GM23338 (cell line): ENCODE data around the gene LCE1E. TPM values are rescaled to one million over a fixed set of nuclear protein-coding genes. Genes with fewer than 3 reads are reported as not detected.

Experiments used
- ATAC-seq: fragments of 200-7000 bp; cut with Tn5 transposase; 3 replicates; pipeline ENCODE4 v1.9.1; 2020
- DNase-seq: peaks from one replicate; pipeline ENCODE4 v3.0.0-alpha.2; 2015; ENCODE audit warnings: low spot score
- H2AFZ ChIP-seq: fragments of 200-600 bp; sonication (generic); 2 replicates; pipeline ENCODE4 v1.8.0; 2016; ENCODE audit warnings: antibody characterized with exemption, mild to moderate bottlenecking, moderate library complexity
- H3F3A ChIP-seq: fragments of 200-600 bp; sonication (generic); replicated peaks from 2 replicates; pipeline ENCODE4 v1.8.0; 2017; ENCODE audit warnings: antibody characterized with exemption, mixed run types, low read depth
- H3K27ac ChIP-seq: fragments of 200-600 bp; sonication (generic); 2 replicates; pipeline ENCODE4 v1.6.1; 2016; ENCODE audit warnings: low read depth
- H3K27me3 ChIP-seq: fragments of 200-600 bp; sonication (generic); 2 replicates; pipeline ENCODE4 v1.8.0; 2016; ENCODE audit warnings: mild to moderate bottlenecking, mixed run types, moderate library complexity; ENCODE audit not compliant: insufficient read depth
- H3K36me3 ChIP-seq: fragments of 200-600 bp; sonication (generic); 2 replicates; pipeline ENCODE4 v1.8.0; 2016; ENCODE audit warnings: mild to moderate bottlenecking; ENCODE audit not compliant: insufficient read depth
- H3K4me1 ChIP-seq: fragments of 200-600 bp; sonication (generic); 2 replicates; pipeline ENCODE4 v1.8.0; 2016; ENCODE audit warnings: mild to moderate bottlenecking, moderate library complexity; ENCODE audit not compliant: insufficient read depth
- H3K4me2 ChIP-seq: fragments of 200-600 bp; sonication (generic); 2 replicates; pipeline ENCODE4 v1.7.1; 2017; ENCODE audit warnings: mixed run types
- H3K4me3 ChIP-seq: fragments of 200-600 bp; sonication (generic); 2 replicates; pipeline ENCODE4 v1.6.1; 2016; ENCODE audit warnings: mixed run types
- H3K79me2 ChIP-seq: fragments of 200-600 bp; sonication (generic); replicated peaks from 2 replicates; pipeline ENCODE4 v1.8.0; 2017; ENCODE audit warnings: mild to moderate bottlenecking; ENCODE audit not compliant: insufficient read depth
- H3K9me2 ChIP-seq: fragments of 200-600 bp; sonication (generic); 2 replicates; pipeline ENCODE4 v1.8.0; 2017; ENCODE audit not compliant: insufficient read depth
- H4K20me1 ChIP-seq: fragments of 200-600 bp; sonication (generic); replicated peaks from 2 replicates; pipeline ENCODE4 v1.8.0; 2017; ENCODE audit warnings: mild to moderate bottlenecking; ENCODE audit not compliant: insufficient read depth
- H3K27ac Mint-ChIP-seq: 2 replicates; pipeline ENCODE4 v1.8.0; 2020; ENCODE audit warnings: inconsistent platforms, mild to moderate bottlenecking, moderate library complexity, mixed read lengths
- H3K27me3 Mint-ChIP-seq: 3 replicates; pipeline ENCODE4 v1.8.0; 2022; ENCODE audit warnings: low read depth, mild to moderate bottlenecking, moderate library complexity, mixed read lengths, inconsistent platforms; ENCODE audit not compliant: insufficient read depth, poor library complexity
- H3K36me3 Mint-ChIP-seq: 3 replicates; pipeline ENCODE4 v1.8.0; 2021; ENCODE audit warnings: low read depth, mild to moderate bottlenecking, inconsistent platforms, moderate library complexity, mixed read lengths
- H3K4me1 Mint-ChIP-seq: 3 replicates; pipeline ENCODE4 v1.8.0; 2020; ENCODE audit warnings: mild to moderate bottlenecking, inconsistent platforms, mixed read lengths
- H3K4me3 Mint-ChIP-seq: 3 replicates; pipeline ENCODE4 v1.8.0; 2021; ENCODE audit warnings: moderate library complexity, mild to moderate bottlenecking, inconsistent platforms, mixed read lengths
- H3K9me3 Mint-ChIP-seq: 3 replicates; pipeline ENCODE4 v1.8.0; 2020; ENCODE audit warnings: moderate library complexity, mild to moderate bottlenecking, inconsistent platforms, mixed read lengths
- JUNB ChIP-seq: IDR thresholded peaks from one replicate; pipeline ENCODE4 v1.6.1; 2016; ENCODE audit warnings: antibody characterized with exemption; ENCODE audit not compliant: unreplicated experiment
- NANOG ChIP-seq: IDR thresholded peaks from 2 replicates; pipeline ENCODE4 v1.6.1; 2016; ENCODE audit warnings: antibody characterized with exemption, borderline replicate concordance
- POLR2AphosphoS5 ChIP-seq: IDR thresholded peaks from 2 replicates; pipeline ENCODE4 v1.6.1; 2016; ENCODE audit warnings: antibody characterized with exemption, low read depth
- STAT1 ChIP-seq: IDR thresholded peaks from one replicate; pipeline ENCODE4 v1.6.1; 2016; ENCODE audit warnings: antibody characterized with exemption; ENCODE audit not compliant: unreplicated experiment
- ZNF114 ChIP-seq: fragments of 250-450 bp; sonication (Bioruptor Pico); IDR thresholded peaks from 2 replicates; pipeline ENCODE4 v1.5.0; 2020; ENCODE audit warnings: mild to moderate bottlenecking, moderate library complexity
- ZNF331 ChIP-seq: fragments of 250-450 bp; sonication (Bioruptor Pico); IDR thresholded peaks from 2 replicates; pipeline ENCODE4 v1.5.0; 2020; ENCODE audit warnings: low read depth, mild to moderate bottlenecking, moderate library complexity
- polyA plus RNA-seq: library from polyadenylated mRNA; unstranded; fragments of >200 nt; fragmentation: Nextera tagmentation; extraction: Ambion mirVana; gene quantifications from 2 replicates; pipeline ENCODE4 v1.2.1, GENCODE V29; 2016
- total RNA-seq: library from RNA; depleted of rRNA; stranded (reverse); fragments of >200 nt; shearing (Covaris generic); gene quantifications from 2 replicates; pipeline ENCODE4 v1.2.3, GENCODE V29; 2014
- TF ChIP-seq, protein P1 (sequence below), 2 experiments: fragments of 200-600 bp in 1 of 2; sonication (generic) in 1 of 2; conservative IDR thresholded peaks; 2 replicates each; pipeline versions ENCODE4 v1.5.1 to v1.6.1; 2016 to 2017; ENCODE audit warnings: antibody characterized with exemption in 2 of 2, low read depth in 2 of 2, mild to moderate bottlenecking in 2 of 2, moderate library complexity in 1 of 2
- TF ChIP-seq, protein P2 (sequence below): IDR thresholded peaks from one replicate; pipeline ENCODE4 v1.6.1; 2018; ENCODE audit warnings: antibody characterized with exemption; ENCODE audit not compliant: unreplicated experiment
- TF ChIP-seq, protein P3 (sequence below): fragments of 250-450 bp; sonication (Bioruptor Pico); IDR thresholded peaks from 2 replicates; pipeline ENCODE4 v1.5.0; 2020; ENCODE audit warnings: mild to moderate bottlenecking, moderate library complexity
- TF ChIP-seq, protein P4 (sequence below): IDR thresholded peaks from 2 replicates; pipeline ENCODE4 v1.6.1; 2016; ENCODE audit warnings: antibody characterized with exemption

LCE1E gene
- total and polyA plus RNA-seq, 2 experiments from 2014 or later = not detected

DNA sequence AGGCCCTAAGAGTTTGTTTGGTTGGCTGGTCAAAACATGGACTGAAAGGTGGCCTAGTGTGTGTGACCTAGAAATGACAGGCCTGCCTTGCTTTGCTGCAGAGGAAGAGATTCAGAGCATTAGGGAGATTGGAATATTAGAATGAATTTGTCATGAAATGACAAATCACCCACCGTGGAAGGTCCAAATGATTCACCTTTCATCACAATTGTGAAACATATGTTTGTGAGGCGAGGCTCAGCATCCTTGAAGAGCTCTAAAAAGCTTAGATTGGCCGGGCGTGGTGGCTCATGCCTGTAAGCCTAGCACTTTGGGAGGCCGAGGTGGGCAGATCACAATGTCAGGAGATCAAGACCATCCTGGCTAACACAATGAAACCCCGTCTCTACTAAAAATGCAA, 31.3 kb downstream of the LCE1E start:
- Histone ChIP-seq H3K27me3 (no peaks in the 10 kb centered on the region), H2AFZ (no peak overlapping the region), H3K27ac (no peak overlapping the region), H4K20me1 (no peaks in the 10 kb centered on the region), H3K4me2 (no peak overlapping the region), H3K79me2 (no peaks in the 10 kb centered on the region), H3K9me2 (0 out of 2 replicates have a peak, but pooled peaks cover 6% of the 10 kb centered on the region), H3K4me3 (no peak overlapping the region), H3K36me3 (no peaks in the 10 kb centered on the region), H3F3A (no peaks in the 10 kb centered on the region), H3K4me1 (no peaks in the 10 kb centered on the region)
- TF ChIP-seq, protein P1, sequence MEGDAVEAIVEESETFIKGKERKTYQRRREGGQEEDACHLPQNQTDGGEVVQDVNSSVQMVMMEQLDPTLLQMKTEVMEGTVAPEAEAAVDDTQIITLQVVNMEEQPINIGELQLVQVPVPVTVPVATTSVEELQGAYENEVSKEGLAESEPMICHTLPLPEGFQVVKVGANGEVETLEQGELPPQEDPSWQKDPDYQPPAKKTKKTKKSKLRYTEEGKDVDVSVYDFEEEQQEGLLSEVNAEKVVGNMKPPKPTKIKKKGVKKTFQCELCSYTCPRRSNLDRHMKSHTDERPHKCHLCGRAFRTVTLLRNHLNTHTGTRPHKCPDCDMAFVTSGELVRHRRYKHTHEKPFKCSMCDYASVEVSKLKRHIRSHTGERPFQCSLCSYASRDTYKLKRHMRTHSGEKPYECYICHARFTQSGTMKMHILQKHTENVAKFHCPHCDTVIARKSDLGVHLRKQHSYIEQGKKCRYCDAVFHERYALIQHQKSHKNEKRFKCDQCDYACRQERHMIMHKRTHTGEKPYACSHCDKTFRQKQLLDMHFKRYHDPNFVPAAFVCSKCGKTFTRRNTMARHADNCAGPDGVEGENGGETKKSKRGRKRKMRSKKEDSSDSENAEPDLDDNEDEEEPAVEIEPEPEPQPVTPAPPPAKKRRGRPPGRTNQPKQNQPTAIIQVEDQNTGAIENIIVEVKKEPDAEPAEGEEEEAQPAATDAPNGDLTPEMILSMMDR (conservative IDR thresholded peaks at IDR 0.05; ENCODE audit: low read depth in 2 of 2) = no peak
- H3K27ac Mint-ChIP-seq = no peak overlapping the region
- no peak for DNase-seq
- no peak overlapping the region for H3K4me3 Mint-ChIP-seq
- no peaks in the 10 kb centered on the region for H3K36me3 Mint-ChIP-seq
- H3K27me3 Mint-ChIP-seq = no peaks in the 10 kb centered on the region
- no peak for ATAC-seq
- no peaks in the 10 kb centered on the region for H3K9me3 Mint-ChIP-seq
- H3K4me1 Mint-ChIP-seq = peaks cover 2% of the 10 kb centered on the region; the same call in 1 of the 3 replicates

DNA sequence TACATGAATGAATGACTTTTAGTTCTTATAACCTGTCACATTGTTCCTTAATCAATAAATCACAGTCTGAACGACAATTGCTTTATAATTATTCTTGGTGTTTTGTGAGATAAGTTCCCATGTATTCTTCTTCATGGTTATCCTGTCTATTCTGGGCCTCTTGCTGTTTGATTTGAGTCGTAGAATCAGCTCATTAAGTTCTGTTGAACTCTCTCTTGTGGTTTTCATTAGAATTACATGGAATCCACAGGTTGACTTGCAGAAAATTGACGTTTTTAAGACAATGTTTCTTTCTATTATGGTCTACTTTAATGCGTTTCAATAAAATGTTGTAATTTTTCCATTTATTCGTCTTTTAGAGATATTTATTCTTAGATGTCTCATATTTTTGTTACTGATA, 37.2 kb downstream of the LCE1E start:
- H3F3A ChIP-seq = no peaks in the 10 kb centered on the region
- DNase-seq (no peak), ATAC-seq (no peak)
- no peaks in the 10 kb centered on the region for H3K27me3 ChIP-seq
- no peaks in the 10 kb centered on the region for H3K36me3 Mint-ChIP-seq
- H3K4me1 ChIP-seq = no peaks in the 10 kb centered on the region
- H3K4me3 ChIP-seq = no peak overlapping the region
- no peak overlapping the region for H3K4me3 Mint-ChIP-seq
- H3K9me3 Mint-ChIP-seq = no peaks in the 10 kb centered on the region
- peaks cover 3% of the 10 kb centered on the region for H3K27me3 Mint-ChIP-seq
- no peaks in the 10 kb centered on the region for H3K4me1 Mint-ChIP-seq
- H3K27ac Mint-ChIP-seq = no peak overlapping the region
- H3K4me2 ChIP-seq = no peak overlapping the region
- no peaks in the 10 kb centered on the region for H3K9me2 ChIP-seq
- H3K36me3 ChIP-seq = no peaks in the 10 kb centered on the region
- H2AFZ ChIP-seq = no peak overlapping the region
- H3K79me2 ChIP-seq = no peaks in the 10 kb centered on the region
- no peaks in the 10 kb centered on the region for H4K20me1 ChIP-seq
- no peak overlapping the region for H3K27ac ChIP-seq
- TF ChIP-seq NANOG (no peak), STAT1 (no peak), POLR2AphosphoS5 (no peak), ZNF114 (no peak), JUNB (no peak), ZNF331 (CRISPR knock-in tag) (no peak)
- TF ChIP-seq, protein P2, sequence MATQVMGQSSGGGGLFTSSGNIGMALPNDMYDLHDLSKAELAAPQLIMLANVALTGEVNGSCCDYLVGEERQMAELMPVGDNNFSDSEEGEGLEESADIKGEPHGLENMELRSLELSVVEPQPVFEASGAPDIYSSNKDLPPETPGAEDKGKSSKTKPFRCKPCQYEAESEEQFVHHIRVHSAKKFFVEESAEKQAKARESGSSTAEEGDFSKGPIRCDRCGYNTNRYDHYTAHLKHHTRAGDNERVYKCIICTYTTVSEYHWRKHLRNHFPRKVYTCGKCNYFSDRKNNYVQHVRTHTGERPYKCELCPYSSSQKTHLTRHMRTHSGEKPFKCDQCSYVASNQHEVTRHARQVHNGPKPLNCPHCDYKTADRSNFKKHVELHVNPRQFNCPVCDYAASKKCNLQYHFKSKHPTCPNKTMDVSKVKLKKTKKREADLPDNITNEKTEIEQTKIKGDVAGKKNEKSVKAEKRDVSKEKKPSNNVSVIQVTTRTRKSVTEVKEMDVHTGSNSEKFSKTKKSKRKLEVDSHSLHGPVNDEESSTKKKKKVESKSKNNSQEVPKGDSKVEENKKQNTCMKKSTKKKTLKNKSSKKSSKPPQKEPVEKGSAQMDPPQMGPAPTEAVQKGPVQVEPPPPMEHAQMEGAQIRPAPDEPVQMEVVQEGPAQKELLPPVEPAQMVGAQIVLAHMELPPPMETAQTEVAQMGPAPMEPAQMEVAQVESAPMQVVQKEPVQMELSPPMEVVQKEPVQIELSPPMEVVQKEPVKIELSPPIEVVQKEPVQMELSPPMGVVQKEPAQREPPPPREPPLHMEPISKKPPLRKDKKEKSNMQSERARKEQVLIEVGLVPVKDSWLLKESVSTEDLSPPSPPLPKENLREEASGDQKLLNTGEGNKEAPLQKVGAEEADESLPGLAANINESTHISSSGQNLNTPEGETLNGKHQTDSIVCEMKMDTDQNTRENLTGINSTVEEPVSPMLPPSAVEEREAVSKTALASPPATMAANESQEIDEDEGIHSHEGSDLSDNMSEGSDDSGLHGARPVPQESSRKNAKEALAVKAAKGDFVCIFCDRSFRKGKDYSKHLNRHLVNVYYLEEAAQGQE = no peak
- TF ChIP-seq, protein P3, sequence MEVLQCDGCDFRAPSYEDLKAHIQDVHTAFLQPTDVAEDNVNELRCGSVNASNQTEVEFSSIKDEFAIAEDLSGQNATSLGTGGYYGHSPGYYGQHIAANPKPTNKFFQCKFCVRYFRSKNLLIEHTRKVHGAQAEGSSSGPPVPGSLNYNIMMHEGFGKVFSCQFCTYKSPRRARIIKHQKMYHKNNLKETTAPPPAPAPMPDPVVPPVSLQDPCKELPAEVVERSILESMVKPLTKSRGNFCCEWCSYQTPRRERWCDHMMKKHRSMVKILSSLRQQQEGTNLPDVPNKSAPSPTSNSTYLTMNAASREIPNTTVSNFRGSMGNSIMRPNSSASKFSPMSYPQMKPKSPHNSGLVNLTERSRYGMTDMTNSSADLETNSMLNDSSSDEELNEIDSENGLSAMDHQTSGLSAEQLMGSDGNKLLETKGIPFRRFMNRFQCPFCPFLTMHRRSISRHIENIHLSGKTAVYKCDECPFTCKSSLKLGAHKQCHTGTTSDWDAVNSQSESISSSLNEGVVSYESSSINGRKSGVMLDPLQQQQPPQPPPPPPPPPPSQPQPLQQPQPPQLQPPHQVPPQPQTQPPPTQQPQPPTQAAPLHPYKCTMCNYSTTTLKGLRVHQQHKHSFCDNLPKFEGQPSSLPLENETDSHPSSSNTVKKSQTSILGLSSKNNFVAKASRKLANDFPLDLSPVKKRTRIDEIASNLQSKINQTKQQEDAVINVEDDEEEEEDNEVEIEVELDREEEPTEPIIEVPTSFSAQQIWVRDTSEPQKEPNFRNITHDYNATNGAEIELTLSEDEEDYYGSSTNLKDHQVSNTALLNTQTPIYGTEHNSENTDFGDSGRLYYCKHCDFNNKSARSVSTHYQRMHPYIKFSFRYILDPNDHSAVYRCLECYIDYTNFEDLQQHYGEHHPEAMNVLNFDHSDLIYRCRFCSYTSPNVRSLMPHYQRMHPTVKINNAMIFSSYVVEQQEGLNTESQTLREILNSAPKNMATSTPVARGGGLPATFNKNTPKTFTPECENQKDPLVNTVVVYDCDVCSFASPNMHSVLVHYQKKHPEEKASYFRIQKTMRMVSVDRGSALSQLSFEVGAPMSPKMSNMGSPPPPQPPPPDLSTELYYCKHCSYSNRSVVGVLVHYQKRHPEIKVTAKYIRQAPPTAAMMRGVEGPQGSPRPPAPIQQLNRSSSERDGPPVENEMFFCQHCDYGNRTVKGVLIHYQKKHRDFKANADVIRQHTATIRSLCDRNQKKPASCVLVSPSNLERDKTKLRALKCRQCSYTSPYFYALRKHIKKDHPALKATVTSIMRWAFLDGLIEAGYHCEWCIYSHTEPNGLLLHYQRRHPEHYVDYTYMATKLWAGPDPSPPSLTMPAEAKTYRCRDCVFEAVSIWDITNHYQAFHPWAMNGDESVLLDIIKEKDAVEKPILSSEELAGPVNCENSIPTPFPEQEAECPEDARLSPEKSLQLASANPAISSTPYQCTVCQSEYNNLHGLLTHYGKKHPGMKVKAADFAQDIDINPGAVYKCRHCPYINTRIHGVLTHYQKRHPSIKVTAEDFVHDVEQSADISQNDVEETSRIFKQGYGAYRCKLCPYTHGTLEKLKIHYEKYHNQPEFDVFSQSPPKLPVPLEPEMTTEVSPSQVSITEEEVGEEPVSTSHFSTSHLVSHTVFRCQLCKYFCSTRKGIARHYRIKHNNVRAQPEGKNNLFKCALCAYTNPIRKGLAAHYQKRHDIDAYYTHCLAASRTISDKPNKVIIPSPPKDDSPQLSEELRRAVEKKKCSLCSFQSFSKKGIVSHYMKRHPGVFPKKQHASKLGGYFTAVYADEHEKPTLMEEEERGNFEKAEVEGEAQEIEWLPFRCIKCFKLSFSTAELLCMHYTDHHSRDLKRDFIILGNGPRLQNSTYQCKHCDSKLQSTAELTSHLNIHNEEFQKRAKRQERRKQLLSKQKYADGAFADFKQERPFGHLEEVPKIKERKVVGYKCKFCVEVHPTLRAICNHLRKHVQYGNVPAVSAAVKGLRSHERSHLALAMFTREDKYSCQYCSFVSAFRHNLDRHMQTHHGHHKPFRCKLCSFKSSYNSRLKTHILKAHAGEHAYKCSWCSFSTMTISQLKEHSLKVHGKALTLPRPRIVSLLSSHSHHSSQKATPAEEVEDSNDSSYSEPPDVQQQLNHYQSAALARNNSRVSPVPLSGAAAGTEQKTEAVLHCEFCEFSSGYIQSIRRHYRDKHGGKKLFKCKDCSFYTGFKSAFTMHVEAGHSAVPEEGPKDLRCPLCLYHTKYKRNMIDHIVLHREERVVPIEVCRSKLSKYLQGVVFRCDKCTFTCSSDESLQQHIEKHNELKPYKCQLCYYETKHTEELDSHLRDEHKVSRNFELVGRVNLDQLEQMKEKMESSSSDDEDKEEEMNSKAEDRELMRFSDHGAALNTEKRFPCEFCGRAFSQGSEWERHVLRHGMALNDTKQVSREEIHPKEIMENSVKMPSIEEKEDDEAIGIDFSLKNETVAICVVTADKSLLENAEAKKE (CRISPR knock-in tag) = no peak
- TF ChIP-seq, protein P4, sequence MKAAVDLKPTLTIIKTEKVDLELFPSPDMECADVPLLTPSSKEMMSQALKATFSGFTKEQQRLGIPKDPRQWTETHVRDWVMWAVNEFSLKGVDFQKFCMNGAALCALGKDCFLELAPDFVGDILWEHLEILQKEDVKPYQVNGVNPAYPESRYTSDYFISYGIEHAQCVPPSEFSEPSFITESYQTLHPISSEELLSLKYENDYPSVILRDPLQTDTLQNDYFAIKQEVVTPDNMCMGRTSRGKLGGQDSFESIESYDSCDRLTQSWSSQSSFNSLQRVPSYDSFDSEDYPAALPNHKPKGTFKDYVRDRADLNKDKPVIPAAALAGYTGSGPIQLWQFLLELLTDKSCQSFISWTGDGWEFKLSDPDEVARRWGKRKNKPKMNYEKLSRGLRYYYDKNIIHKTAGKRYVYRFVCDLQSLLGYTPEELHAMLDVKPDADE = no peak
